Stimulated activated CD8-positive, alpha-beta memory T cell treated with anti-CD3 and anti-CD28 coated beads, Interleukin-2, amount 100 ng/mL, for 1 hour (primary cell): ENCODE measurements around the gene OR10A2.
"Not testable (repeated sequence)": the region's sequence is repeated elsewhere in the genome, so short reads cannot be mapped to it uniquely, and the experiment has no call there.

Experiments used
- DNase-seq, 2 donors: peaks; one replicate each; pipeline ENCODE4 v3.0.0-alpha.2; 2020; ENCODE audit warnings: low read depth in 2 of 2

The OR10A2 gene

GRCh38 chr11:6887711-6888110 is 24.9 kb downstream of the OR10A2 start:
- not testable (repeated sequence) for DNase-seq

GRCh38 chr11:6888830-6889229 is 26.0 kb downstream of the OR10A2 start:
- no peak for DNase-seq

- no peak for DNase-seq
Measured at GRCh38 chr11:6889835-6890234, 27.0 kb downstream of the OR10A2 start.

GRCh38 chr11:6892400-6892799 is 29.5 kb downstream of the OR10A2 start, which contains the start of gene OR2D2:
Gene OR2D2, minus strand, starts transcription at chr11:6892500. Its CDS starts 0 bp downstream, at chr11:6892500.
- no peak for DNase-seq

GRCh38 chr11:6894097-6894496 is 31.2 kb downstream of the OR10A2 start:
- DNase-seq: no peak

GRCh38 chr11:6895010-6895409 is 32.2 kb downstream of the OR10A2 start:
- DNase-seq: no peak

GRCh38 chr11:6898911-6899310 is 36.1 kb downstream of the OR10A2 start:
- DNase-seq: no peak

- DNase-seq: no peak
Measured at GRCh38 chr11:6900327-6900999, 37.6 kb downstream of the OR10A2 start.

- not testable (repeated sequence) for DNase-seq
Measured at GRCh38 chr11:6904804-6905203, 41.9 kb downstream of the OR10A2 start.

GRCh38 chr11:6911378-6911777 is 48.5 kb downstream of the OR10A2 start:
- no peak for DNase-seq

GRCh38 chr11:6911948-6912347 is 49.1 kb downstream of the OR10A2 start:
- no peak for DNase-seq

- no peak for DNase-seq
Measured at GRCh38 chr11:6919698-6920097, 56.8 kb downstream of the OR10A2 start.

GRCh38 chr11:6920702-6921101 is 57.8 kb downstream of the OR10A2 start, which contains the start of gene OR2D3:
Gene OR2D3, plus strand, starts transcription at chr11:6921002. Its CDS starts 0 bp downstream, at chr11:6921002.
- no peak for DNase-seq
